Smooth muscle cell of the brain vasculature (primary cell): ENCODE data around the gene NT5C1B.

Experiments used
- DNase-seq: peaks from one replicate; pipeline ENCODE4 v3.0.0-alpha.2; 2012; ENCODE audit warnings: low read depth, low spot score

The NT5C1B gene

GRCh38 chr2:18599509-18600254 is 10.3 kb upstream of the NT5C1B start:
- DNase-seq, result no peak

GRCh38 chr2:18598848-18599484 is 9.6 kb upstream of the NT5C1B start:
- no peak for DNase-seq

- no peak for DNase-seq
These were observed 8.2 kb upstream of the NT5C1B start for GRCh38 chr2:18597618-18598017.

GRCh38 chr2:18596993-18597392 is 7.6 kb upstream of the NT5C1B start:
- DNase-seq, result no peak

GRCh38 chr2:18593496-18593895 is 4.1 kb upstream of the NT5C1B start:
- no peak for DNase-seq

GRCh38 chr2:18592372-18592771 is 3.0 kb upstream of the NT5C1B start:
- DNase-seq, result no peak

GRCh38 chr2:18588802-18589201 is 567 bp downstream of the NT5C1B start:
- no peak for DNase-seq

- no peak for DNase-seq
These were observed 1.3 kb downstream of the NT5C1B start for GRCh38 chr2:18588049-18588448.

GRCh38 chr2:18585526-18585925 is 3.8 kb downstream of the NT5C1B start:
- no peak for DNase-seq

GRCh38 chr2:18584608-18584954 is 4.8 kb downstream of the NT5C1B start:
- no peak for DNase-seq

GRCh38 chr2:18583905-18584607 is 5.3 kb downstream of the NT5C1B start:
- no peak for DNase-seq

GRCh38 chr2:18580606-18581005 is 8.8 kb downstream of the NT5C1B start:
- no peak for DNase-seq

- DNase-seq, result no peak
These were observed 11.3 kb downstream of the NT5C1B start for GRCh38 chr2:18578033-18578432.

- DNase-seq, result no peak
These were observed 23.1 kb downstream of the NT5C1B start for GRCh38 chr2:18566145-18566769.

GRCh38 chr2:18560797-18561085 is 28.6 kb downstream of the NT5C1B start:
- DNase-seq, result no peak

- DNase-seq, result peak; percentile 81
These were observed 29.2 kb downstream of the NT5C1B start, which contains the start of gene RDH14 for GRCh38 chr2:18560031-18560796. TSS of gene RDH14 (minus strand) at chr2:18560653. CDS start at chr2:18560572, 81 bp downstream.

GRCh38 chr2:18559531-18560030 is 29.8 kb downstream of the NT5C1B start:
- no peak for DNase-seq

GRCh38 chr2:18558458-18558857 is 30.9 kb downstream of the NT5C1B start:
- no peak for DNase-seq

GRCh38 chr2:18557121-18557520 is 32.2 kb downstream of the NT5C1B start:
- no peak for DNase-seq

- no peak for DNase-seq
These were observed 36.9 kb downstream of the NT5C1B start for GRCh38 chr2:18552351-18553077.

- DNase-seq, result no peak
These were observed 37.7 kb downstream of the NT5C1B start for GRCh38 chr2:18551623-18552022.
